Psoas muscle (tissue), 8 donors: ENCODE data around the gene ODAD4. TPM values are rescaled to one million over a fixed set of nuclear protein-coding genes. Genes with fewer than 3 reads are reported as not detected.
"Not testable (repeated sequence)": the region's sequence is repeated elsewhere in the genome, so short reads cannot be mapped to it uniquely, and the experiment has no call there.

Experiments used
- ATAC-seq, 4 donors: fragments of 200-7000 bp; cut with Tn5 transposase; one replicate each; pipeline ENCODE4 v1.9.1; 2020; ENCODE audit warnings: moderate library complexity in 3 of 4, mild to moderate bottlenecking in 2 of 4
- DNase-seq, 2 donors: peaks; one replicate each; pipeline ENCODE4 v3.0.0-alpha.2; 2020
- H3K27ac ChIP-seq: fragments of 200-600 bp; one replicate; pipeline ENCODE4 v1.8.0; 2022
- H3K27me3 ChIP-seq, 3 donors: fragments of 200-600 bp in 1 of 3; one replicate each; pipeline versions ENCODE4 v1.6.1 to v1.8.0; 2013 to 2022; ENCODE audit warnings: low read length in 2 of 3, mild to moderate bottlenecking in 2 of 3, moderate library complexity in 1 of 3; ENCODE audit not compliant: insufficient read depth in 3 of 3
- H3K36me3 ChIP-seq, 2 donors: fragments of 200-600 bp in 1 of 2; one replicate each; pipeline versions ENCODE4 v1.6.1 to v1.8.0; 2013 to 2022; ENCODE audit warnings: low read depth in 1 of 2, mild to moderate bottlenecking in 1 of 2, moderate library complexity in 1 of 2; ENCODE audit not compliant: insufficient read depth in 1 of 2
- H3K4me1 ChIP-seq: fragments of 200-600 bp; one replicate; pipeline ENCODE4 v1.8.0; 2022
- H3K4me3 ChIP-seq: fragments of 200-600 bp; one replicate; pipeline ENCODE4 v1.8.0; 2022; ENCODE audit warnings: mild to moderate bottlenecking
- H3K9me3 ChIP-seq: fragments of 200-600 bp; one replicate; pipeline ENCODE4 v1.8.0; 2022
- WGBS, 3 donors: extraction: QIAGEN DNeasy Blood & Tissue Kit; methylation state at CpG; one replicate each; pipeline versions ENCODE4 v1.1.6 to v1.1.7; 2013; 5-methylcytosine and 5-hydroxymethylcytosine counted together
- intact Hi-C, 2 donors: fragments of 100-400 bp; cut with DNase I; formaldehyde crosslinking; loops; one replicate each; pipeline versions ENCODE4 v1.11.0 to v1.14.2; 2022
- polyA plus RNA-seq, 3 donors: library from polyadenylated mRNA; stranded (reverse); fragments of 200-250 nt; gene quantifications; one replicate each; pipeline ENCODE4 v1.2.3, GENCODE V29; 2013
- total RNA-seq, 4 donors: library from RNA; stranded (reverse); fragmentation: NEBNext Ultra II Directional in 2 of 4; extraction: Animal tissue kit (Norgen Biotek cat#: 25700) in 2 of 4; gene quantifications; one replicate each; pipeline versions ENCODE4 v1.2.1 to v1.2.4, GENCODE V29; 2021 to 2023
- TF ChIP-seq, protein P1 (sequence below): fragments of 200-600 bp; IDR thresholded peaks from one replicate; pipeline ENCODE4 v1.8.0; 2022; ENCODE audit warnings: antibody characterized with exemption
- donor health status: healthy with polysubstance abuse.
- donor health status: DM: no; HTN: no; CAD: no; lungs with moderate emphysema.
- donor health status: Bipolar disorder and iron deficiency.
- donor health status: healthy.
- donor health status: DM: yes; HTN: yes; CAD: no.
- donor health status: DM: no; HTN: no; CAD: no.
- donor health status: DM: no; HTN: no; CAD: no.
- donor health status: DM: yes; HTN: yes; CAD: no.

Gene ODAD4
- total and polyA plus RNA-seq, 7 donors: 0.17 to 0.99 (median 0.32) TPM; not detected in 2

DNA sequence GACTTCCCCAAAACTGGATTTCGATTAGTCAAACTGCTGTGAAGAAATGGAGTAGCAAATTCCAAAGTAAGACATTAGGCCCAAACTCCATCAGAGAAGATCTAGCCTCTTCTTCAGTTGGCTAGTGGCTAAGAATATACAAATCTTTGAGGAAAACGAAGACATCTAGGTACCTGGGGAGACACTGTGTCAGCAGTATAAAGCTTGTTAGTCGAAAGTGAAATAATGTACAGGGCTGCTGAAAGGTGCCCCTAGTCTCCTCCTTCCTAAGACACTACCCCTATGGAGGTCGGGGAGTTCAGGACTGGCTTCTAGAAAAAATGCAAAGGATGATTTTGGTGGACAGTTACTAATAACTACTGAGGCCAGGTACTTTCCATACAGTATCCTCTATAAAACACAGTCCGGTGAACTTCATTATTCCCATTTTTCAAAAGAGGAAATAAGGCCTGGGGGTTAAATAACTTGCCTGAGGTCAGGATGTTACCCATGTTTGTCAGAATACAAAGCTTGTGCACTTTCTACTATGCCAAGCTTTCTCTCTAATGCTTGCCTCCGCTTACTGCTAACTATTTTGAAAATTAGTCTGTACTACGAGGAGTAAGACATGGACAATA lies 71.9 kb downstream of the ODAD4 start:
- Histone ChIP-seq H3K27me3 (no peaks in the 10 kb centered on the region), H3K9me3 (no peaks in the 10 kb centered on the region), H3K4me1 (peaks cover 55% of the 10 kb centered on the region), H3K36me3 (peaks cover 2 to 59% of the 10 kb centered on the region in 2 donors), H3K4me3 (no peak overlapping the region), H3K27ac (no peak overlapping the region)
- intact Hi-C loops: no loop called here
- DNase-seq: no peak
- TF ChIP-seq, protein P1, sequence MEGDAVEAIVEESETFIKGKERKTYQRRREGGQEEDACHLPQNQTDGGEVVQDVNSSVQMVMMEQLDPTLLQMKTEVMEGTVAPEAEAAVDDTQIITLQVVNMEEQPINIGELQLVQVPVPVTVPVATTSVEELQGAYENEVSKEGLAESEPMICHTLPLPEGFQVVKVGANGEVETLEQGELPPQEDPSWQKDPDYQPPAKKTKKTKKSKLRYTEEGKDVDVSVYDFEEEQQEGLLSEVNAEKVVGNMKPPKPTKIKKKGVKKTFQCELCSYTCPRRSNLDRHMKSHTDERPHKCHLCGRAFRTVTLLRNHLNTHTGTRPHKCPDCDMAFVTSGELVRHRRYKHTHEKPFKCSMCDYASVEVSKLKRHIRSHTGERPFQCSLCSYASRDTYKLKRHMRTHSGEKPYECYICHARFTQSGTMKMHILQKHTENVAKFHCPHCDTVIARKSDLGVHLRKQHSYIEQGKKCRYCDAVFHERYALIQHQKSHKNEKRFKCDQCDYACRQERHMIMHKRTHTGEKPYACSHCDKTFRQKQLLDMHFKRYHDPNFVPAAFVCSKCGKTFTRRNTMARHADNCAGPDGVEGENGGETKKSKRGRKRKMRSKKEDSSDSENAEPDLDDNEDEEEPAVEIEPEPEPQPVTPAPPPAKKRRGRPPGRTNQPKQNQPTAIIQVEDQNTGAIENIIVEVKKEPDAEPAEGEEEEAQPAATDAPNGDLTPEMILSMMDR: no peak
- WGBS, 3 donors: 87 to 89% (median 88%) methylated on average over 7 of the region's 7 CpGs
- no peak for ATAC-seq

GRCh38 chr17:42002792-42003301 lies 72.4 kb downstream of the ODAD4 start:
- Histone ChIP-seq H3K36me3 (peaks cover 2 to 54% of the 10 kb centered on the region in 2 donors), H3K27ac (no peak overlapping the region), H3K27me3 (no peaks in the 10 kb centered on the region), H3K9me3 (no peaks in the 10 kb centered on the region), H3K4me3 (no peak overlapping the region), H3K4me1 (peaks cover 60% of the 10 kb centered on the region)
- no peak for ATAC-seq
- no peak for DNase-seq
- TF ChIP-seq, protein P1: no peak
- intact Hi-C loops: no loop called here
- WGBS, 3 donors: 56 to 71% (median 60%) methylated on average over 3 of the region's 3 CpGs

DNA sequence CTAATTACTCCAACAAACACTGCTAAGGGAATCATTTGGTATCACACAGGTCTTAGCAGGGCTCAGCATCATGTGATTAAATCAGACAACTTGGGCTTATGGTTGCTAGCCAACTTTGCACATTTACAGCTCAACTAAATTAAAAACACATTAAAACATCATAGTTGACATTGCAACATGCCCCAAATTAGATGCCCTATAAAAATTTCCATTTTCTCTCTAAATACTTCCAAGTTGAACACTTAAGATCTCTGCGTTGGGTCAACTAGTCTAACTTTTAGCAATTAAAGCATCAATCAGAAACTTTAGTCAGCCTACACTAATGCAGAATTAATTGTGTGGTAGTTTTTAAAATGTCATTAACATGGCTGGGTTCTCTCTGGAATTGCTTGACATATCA lies 74.7 kb downstream of the ODAD4 start:
- no peaks in the 10 kb centered on the region for H3K9me3 ChIP-seq
- H3K36me3 ChIP-seq: peaks cover 2 to 42% of the 10 kb centered on the region in 2 donors
- no peak overlapping the region for H3K4me3 ChIP-seq
- DNase-seq (no peak), ATAC-seq (no peak)
- H3K4me1 ChIP-seq: peaks cover 74% of the 10 kb centered on the region
- H3K27ac ChIP-seq: no peak overlapping the region
- intact Hi-C loops: no loop called here
- no peaks in the 10 kb centered on the region for H3K27me3 ChIP-seq
- 72 to 87% (median 80%) methylated on average over 1 of the region's 1 CpG for WGBS, 3 donors
- TF ChIP-seq, protein P1: no peak

- ATAC-seq: peak; percentile 28 to 68 (median 48)
- peaks cover 79% of the 10 kb centered on the region for H3K4me1 ChIP-seq
- intact Hi-C loops: no loop called here
- no peaks in the 10 kb centered on the region for H3K27me3 ChIP-seq
- H3K9me3 ChIP-seq: no peaks in the 10 kb centered on the region
- no peak for DNase-seq
- TF ChIP-seq, protein P1: peak; percentile 13
- peaks cover 0 to 12% of the 10 kb centered on the region in 2 donors for H3K36me3 ChIP-seq
- WGBS, 3 donors: 48 to 66% (median 56%) methylated on average over 4 of the region's 4 CpGs
- H3K27ac ChIP-seq: peak overlapping the region; percentile 23
- H3K4me3 ChIP-seq: no peak overlapping the region
Observed at GRCh38 chr17:42009170-42009569, 78.8 kb downstream of the ODAD4 start.

DNA sequence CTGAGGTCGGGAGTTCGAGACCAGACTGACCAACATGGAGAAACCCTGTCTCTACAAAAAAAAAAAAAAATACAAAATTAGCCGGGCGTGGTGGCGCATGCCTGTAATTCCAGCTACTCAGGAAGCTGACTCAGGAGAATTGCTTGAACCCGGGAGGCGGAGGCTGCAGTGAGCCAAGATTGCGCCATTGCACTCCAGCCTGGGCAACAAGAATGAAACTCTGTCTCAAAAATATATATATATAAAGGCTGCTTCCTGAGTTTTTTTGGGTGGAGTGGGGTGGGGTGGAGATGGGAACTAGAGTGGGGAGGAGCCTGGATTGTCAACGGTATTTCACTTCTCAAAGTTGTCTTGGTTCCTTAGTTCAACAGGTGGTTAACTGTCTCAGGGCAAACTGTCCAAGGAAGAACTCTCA lies 79.9 kb downstream of the ODAD4 start:
- not testable (repeated sequence) for H3K27me3 ChIP-seq, H3K27ac ChIP-seq, H3K4me3 ChIP-seq, H3K9me3 ChIP-seq, DNase-seq
- Histone ChIP-seq H3K4me1 (peaks cover 70% of the 10 kb centered on the region), H3K36me3 (peaks cover 0 to 12% of the 10 kb centered on the region in 2 donors)
- 53 to 56% (median 56%) methylated on average over 7 to 9 of the region's 9 CpGs for WGBS, 3 donors
- peak in 1 of 4 donors; percentile 10 for ATAC-seq
- intact Hi-C loops: loop anchor here in 1 of 2 donors (5.0 kb wide), 1 partner anchor 33 kb away; no protein-coding TSS in a partner anchor
